K562 (cell line): ENCODE results near the gene ZNF358.

Source experiments
- ATF2 ChIP-seq: sonication (generic); formaldehyde crosslinking; IDR thresholded peaks from 2 replicates; pipeline ENCODE4 v1.8.1; 2022; ENCODE audit warnings: missing genetic modification reagents
- EZH2 ChIP-seq: IDR thresholded peaks from 2 replicates; pipeline ENCODE4 v1.6.1; 2012; ENCODE audit warnings: low read depth, mild to moderate bottlenecking, inconsistent platforms, low read length, borderline replicate concordance
- GATAD2A ChIP-seq: fragments of 450-650 bp; IDR thresholded peaks from 2 replicates; pipeline ENCODE4 v1.6.1; 2017
- GTF3C2 ChIP-seq: IDR thresholded peaks from 3 replicates; pipeline ENCODE4 v1.6.1; 2011; ENCODE audit warnings: borderline replicate concordance, mild to moderate bottlenecking, moderate library complexity; ENCODE audit not compliant: insufficient read length; ENCODE audit errors: extremely low read depth
- JUN ChIP-seq, 2 experiments: sonication (generic) in 1 of 2; formaldehyde crosslinking in 1 of 2; IDR thresholded peaks; 2 replicates each; pipeline versions ENCODE4 v1.6.1 to v1.8.0; 2012 to 2022; ENCODE audit warnings: borderline replicate concordance in 2 of 2, mild to moderate bottlenecking in 2 of 2, improper control_type of control experiment in 1 of 2, low read depth in 1 of 2, low read length in 1 of 2, missing genetic modification reagents in 1 of 2
- KLF10 ChIP-seq: fragments of 250-450 bp; sonication (Bioruptor Pico); IDR thresholded peaks from 2 replicates; pipeline ENCODE4 v1.6.1; 2021; ENCODE audit warnings: matching md5 sums
- NR2C2 ChIP-seq, 2 experiments: fragments of 200-800 bp in 1 of 2; sonication (Bioruptor generic) in 1 of 2; sonication (generic) in 1 of 2; formaldehyde crosslinking in 1 of 2; IDR thresholded peaks; 2 replicates each; pipeline versions ENCODE4 v1.6.1 to v1.8.0; 2016 to 2022; ENCODE audit warnings: mild to moderate bottlenecking in 1 of 2, missing compliant biosample characterization in 1 of 2, missing genetic modification characterization in 1 of 2, missing genetic modification reagents in 1 of 2
- SIX5 ChIP-seq, 2 experiments: IDR thresholded peaks; 2 replicates each; pipeline ENCODE4 v1.6.1; 2011; ENCODE audit warnings: low read length in 2 of 2, borderline replicate concordance in 1 of 2, low read depth in 1 of 2, mild to moderate bottlenecking in 1 of 2, moderate library complexity in 1 of 2; ENCODE audit not compliant: insufficient read depth in 1 of 2
- ZEB2 ChIP-seq: fragments of 450-650 bp; IDR thresholded peaks from 2 replicates; pipeline ENCODE4 v1.6.1; 2016
- ZNF282 ChIP-seq: sonication (generic); formaldehyde crosslinking; IDR thresholded peaks from 2 replicates; pipeline ENCODE4 v1.8.1; 2023; ENCODE audit warnings: missing genetic modification reagents
- ZNF76 ChIP-seq: fragments of 250-450 bp; sonication (Bioruptor Pico); IDR thresholded peaks from 2 replicates; pipeline ENCODE4 v1.4.0; 2020; ENCODE audit warnings: mild to moderate bottlenecking, moderate library complexity, borderline replicate concordance
- ZNF766 ChIP-seq: fragments of 200-800 bp; sonication (Bioruptor generic); conservative IDR thresholded peaks from 2 replicates; pipeline ENCODE4 v1.6.1; 2016; ENCODE audit warnings: missing genetic modification characterization, missing compliant biosample characterization
- TF ChIP-seq, protein P1 (sequence below), 3 experiments: IDR thresholded peaks in 2 of 3; conservative IDR thresholded peaks in 1 of 3; 2 replicates each; pipeline ENCODE4 v1.5.1; 2011 to 2012; ENCODE audit warnings: low read length in 3 of 3, mild to moderate bottlenecking in 3 of 3, control low read depth in 2 of 3, improper control_type of control experiment in 1 of 3, inconsistent platforms in 1 of 3, low read depth in 1 of 3, mixed read lengths in 1 of 3, moderate library complexity in 1 of 3; ENCODE audit not compliant: insufficient read depth in 2 of 3

- no peak for TF ChIP-seq ZNF76 (CRISPR knock-in tag)
- TF ChIP-seq ZEB2 = no peak
- no peak for TF ChIP-seq GTF3C2
- TF ChIP-seq ZNF766 = no peak
- TF ChIP-seq, protein P1, sequence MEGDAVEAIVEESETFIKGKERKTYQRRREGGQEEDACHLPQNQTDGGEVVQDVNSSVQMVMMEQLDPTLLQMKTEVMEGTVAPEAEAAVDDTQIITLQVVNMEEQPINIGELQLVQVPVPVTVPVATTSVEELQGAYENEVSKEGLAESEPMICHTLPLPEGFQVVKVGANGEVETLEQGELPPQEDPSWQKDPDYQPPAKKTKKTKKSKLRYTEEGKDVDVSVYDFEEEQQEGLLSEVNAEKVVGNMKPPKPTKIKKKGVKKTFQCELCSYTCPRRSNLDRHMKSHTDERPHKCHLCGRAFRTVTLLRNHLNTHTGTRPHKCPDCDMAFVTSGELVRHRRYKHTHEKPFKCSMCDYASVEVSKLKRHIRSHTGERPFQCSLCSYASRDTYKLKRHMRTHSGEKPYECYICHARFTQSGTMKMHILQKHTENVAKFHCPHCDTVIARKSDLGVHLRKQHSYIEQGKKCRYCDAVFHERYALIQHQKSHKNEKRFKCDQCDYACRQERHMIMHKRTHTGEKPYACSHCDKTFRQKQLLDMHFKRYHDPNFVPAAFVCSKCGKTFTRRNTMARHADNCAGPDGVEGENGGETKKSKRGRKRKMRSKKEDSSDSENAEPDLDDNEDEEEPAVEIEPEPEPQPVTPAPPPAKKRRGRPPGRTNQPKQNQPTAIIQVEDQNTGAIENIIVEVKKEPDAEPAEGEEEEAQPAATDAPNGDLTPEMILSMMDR (IDR thresholded peaks at IDR 0.05 in 2 of 3, conservative IDR thresholded peaks at IDR 0.05 in 1 of 3; ENCODE audit: insufficient read depth in 2 of 3, low read depth in 1 of 3, low read length in 3 of 3) = no peak
- no peak for TF ChIP-seq GATAD2A
- TF ChIP-seq ZNF282 (CRISPR knock-in tag) = no peak
- no peak for TF ChIP-seq KLF10 (CRISPR knock-in tag)
- no peak for TF ChIP-seq JUN (IDR thresholded peaks at IDR 0.05; ENCODE audit: borderline replicate concordance, low read depth, low read length)
- no peak for TF ChIP-seq JUN (CRISPR knock-in tag; IDR thresholded peaks at IDR 0.05; ENCODE audit: borderline replicate concordance)
- no peak for TF ChIP-seq EZH2
- TF ChIP-seq SIX5 (IDR thresholded peaks at IDR 0.05; ENCODE audit: borderline replicate concordance in 1 of 2, insufficient read depth in 1 of 2, low read depth in 1 of 2, low read length in 2 of 2) = no peak
- no peak for TF ChIP-seq ATF2
- no peak for TF ChIP-seq NR2C2 (CRISPR knock-in tag; IDR thresholded peaks at IDR 0.05)
- TF ChIP-seq NR2C2 (tag; IDR thresholded peaks at IDR 0.05) = no peak
Observed at GRCh38 chr19:7539827-7540425, 24.0 kb downstream of the ZNF358 start.
